ENCODE measurements around the gene ZBTB8OS.
"Not testable (repeated sequence)": the region's sequence is repeated elsewhere in the genome, so short reads cannot be mapped to it uniquely, and the experiment has no call there.

ZBTB8OS gene

DNA sequence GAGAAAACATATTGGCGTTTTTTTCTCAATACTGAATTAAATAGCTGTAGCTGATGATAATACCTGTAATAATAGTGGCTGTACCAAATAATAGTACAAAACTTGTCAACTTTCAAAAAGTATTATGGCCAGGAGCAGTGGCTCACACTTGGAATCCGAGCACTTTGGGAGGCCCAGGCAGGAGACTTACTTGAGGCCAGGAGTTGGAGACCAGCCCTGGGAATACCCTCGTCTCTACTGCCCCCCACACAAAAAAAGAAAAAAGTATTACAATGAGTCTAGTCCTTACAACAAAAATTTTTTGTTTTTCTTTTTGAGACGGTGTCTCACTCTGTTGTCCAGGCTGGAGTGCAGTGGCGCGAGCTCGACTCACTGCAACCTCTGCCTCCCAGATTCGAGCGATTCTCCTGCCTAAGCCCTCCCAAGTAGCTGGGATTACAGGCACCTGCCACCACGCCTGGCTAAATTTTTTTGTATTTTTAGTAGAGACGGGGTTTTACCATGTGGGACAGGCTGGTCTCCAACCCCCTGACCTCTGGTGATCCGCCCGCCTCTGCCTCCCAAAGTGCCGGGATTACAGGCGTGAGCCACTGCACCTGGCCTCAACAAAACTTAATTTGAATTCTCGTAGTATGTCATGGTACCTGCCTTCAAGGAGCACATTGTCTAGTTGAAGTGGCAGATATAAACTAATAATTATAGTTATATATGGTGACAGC is 2.1 kb upstream of the ZBTB8OS start:
- DNase-seq = no peak
- intact Hi-C loops (cut with DNase I) = loop anchor here (10.0 kb wide), 1 partner anchor 258 kb away; the partner anchor contains the start of gene BSDC1

- DNase-seq = peak in 2 of 42 donors; percentile 22 to 40
- intact Hi-C loops (cut with DNase I) = loop anchor here (10.0 kb wide), 1 partner anchor 257 kb away; the partner anchor contains the start of gene BSDC1
Measured at GRCh38 chr1:32651461-32652073, 1.2 kb upstream of the ZBTB8OS start.

GRCh38 chr1:32650752-32651460 is 556 bp upstream of the ZBTB8OS start, which contains the start of gene RBBP4:
Gene RBBP4 (plus strand): TSS chr1:32651208. CDS start chr1:32651307, 99 bp downstream.
- DNase-seq = peak; percentile 90 to 99 (median 98)
- intact Hi-C loops (cut with DNase I) = loop anchor here (10.0 kb wide), 1 partner anchor 256 kb away; the partner anchor contains the start of gene BSDC1

DNA sequence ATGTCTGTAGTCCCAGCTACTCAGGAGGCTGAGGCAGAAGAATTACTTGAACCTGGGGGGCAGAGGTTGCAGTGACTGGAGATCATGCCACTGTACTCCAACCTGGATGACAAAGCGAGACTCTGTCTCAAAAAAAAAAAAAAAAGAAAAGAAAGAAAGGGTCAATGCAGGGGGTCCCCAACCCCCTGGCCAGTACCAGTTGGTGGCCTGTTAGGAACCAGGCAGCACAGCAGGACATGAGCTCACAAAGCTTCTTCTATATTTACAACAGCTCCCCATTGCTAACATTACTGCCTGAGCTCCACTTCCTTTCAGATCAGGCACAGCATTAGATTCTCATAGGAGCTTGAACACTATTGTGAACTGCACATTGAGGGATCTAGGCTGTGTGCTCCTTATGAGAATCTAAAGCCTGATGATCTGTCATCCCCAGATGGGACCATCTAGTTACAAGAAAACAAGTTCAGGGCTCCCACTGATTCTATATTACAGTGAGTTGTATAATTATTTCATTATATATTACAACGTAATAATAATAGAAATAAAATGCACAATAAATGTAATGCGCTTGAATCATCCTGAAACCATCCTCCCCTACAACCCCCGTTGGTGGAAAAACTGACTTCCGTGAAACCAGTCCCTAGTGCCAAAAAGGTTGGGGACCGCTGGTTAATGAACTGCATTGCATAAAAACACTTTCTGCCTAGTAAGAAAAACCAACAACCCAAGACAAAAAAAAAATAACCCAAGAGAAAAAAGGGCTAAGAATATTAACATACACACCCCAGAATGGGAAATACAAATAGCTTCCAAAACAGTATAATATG is 2.8 kb downstream of the ZBTB8OS start:
- intact Hi-C loops (cut with DNase I) = no loop called here
- DNase-seq = no peak

- no peak for DNase-seq
- intact Hi-C loops (cut with DNase I) = no loop called here
Measured at GRCh38 chr1:32644426-32644825, 5.9 kb downstream of the ZBTB8OS start.

GRCh38 chr1:32642292-32642827 is 8.0 kb downstream of the ZBTB8OS start:
- intact Hi-C loops (cut with DNase I); DNase-seq: not testable (repeated sequence)

- intact Hi-C loops (cut with DNase I) = no loop called here
- no peak for DNase-seq
Measured at GRCh38 chr1:32639489-32640075, 10.8 kb downstream of the ZBTB8OS start.

- peak in 23 of 42 donors; percentile 9 to 62 (median 31) for DNase-seq
- intact Hi-C loops (cut with DNase I) = no loop called here
Measured at GRCh38 chr1:32636914-32637645, 13.3 kb downstream of the ZBTB8OS start.

DNA sequence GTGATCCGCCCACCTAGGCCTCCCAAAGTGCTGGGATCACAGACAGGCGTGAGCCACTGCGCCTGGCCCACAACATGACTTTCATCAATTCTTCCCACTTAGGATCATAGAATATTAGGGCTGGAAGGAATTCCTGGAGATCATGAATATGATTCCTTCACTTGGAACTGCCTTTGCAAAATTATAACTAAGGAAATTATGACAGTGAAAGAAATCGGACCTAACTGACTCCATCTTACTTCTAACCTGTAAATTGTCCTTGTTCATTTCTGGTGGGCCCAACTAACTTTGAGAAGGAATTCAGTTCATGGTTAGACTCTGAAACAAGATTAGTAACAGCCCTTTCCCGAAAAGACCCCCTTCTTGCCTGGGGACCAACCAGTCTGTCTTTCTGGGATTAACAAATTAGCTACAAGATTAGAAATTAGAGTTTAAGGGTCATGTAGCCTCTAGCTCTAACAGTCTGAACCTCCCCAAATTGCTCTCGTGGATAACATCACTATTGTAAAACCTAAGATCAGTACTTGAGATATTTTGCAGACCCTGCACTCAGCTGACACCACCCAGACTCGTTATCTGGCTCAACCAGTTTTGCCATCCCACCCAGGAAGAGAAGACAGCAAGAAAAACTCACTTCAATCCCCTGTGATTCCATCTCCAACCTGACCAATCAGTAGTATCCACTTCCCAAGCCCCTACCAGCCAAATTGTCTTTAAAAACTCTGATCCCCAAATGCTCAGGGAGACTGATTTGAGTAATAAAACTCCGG is 14.7 kb downstream of the ZBTB8OS start:
- no peak for DNase-seq
- intact Hi-C loops (cut with DNase I) = no loop called here

GRCh38 chr1:32632829-32633228 is 17.5 kb downstream of the ZBTB8OS start:
- DNase-seq = no peak
- intact Hi-C loops (cut with DNase I) = no loop called here

GRCh38 chr1:32630173-32630572 is 20.2 kb downstream of the ZBTB8OS start:
- DNase-seq; intact Hi-C loops (cut with DNase I): not testable (repeated sequence)

DNA sequence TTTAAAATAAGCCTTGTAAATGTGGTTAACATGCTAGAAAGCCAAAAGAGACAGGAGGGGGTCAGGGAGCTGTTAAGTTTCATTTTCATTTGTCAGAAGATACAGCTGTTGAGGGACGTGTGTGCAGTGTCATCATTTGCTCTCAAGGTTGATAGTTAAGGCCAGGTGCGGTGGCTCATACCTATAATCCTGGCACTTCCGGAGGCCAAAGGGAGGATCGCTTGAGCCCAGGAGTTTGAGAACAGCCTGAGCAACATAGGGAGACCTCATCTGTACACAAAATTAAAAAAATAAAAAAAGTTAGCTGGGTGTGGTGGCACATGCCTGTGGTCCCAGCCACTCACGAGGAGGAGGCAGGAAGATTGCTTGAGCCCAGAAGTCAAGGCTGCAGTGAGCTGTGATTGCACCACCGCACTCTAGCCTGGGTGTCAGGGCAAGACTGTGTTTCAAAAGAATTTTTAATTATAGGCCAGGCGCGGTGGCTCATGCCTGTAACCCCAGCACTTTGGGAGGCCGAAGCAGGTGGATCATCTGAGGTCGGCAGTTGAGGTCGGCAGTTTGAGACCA is 22.7 kb downstream of the ZBTB8OS start:
- no peak for DNase-seq
- intact Hi-C loops (cut with DNase I) = no loop called here

DNA sequence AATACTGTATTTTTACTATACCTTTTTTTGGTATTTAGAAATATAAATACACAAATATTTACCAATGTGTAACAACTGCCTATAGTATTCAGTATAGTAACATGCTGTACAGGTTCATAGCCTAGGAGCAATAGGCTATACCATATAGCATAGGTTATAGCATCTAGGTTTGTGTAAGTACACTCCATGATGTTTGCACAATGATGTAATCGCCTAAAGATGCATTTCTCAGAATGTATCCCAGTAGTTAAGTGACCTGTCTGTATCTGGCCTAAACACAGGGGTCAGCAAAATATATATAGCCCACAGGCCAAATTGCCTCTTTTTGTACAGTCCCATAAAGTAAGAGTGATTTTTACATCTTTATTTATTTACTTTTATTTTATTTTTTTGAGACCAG is 24.2 kb downstream of the ZBTB8OS start:
- no peak for DNase-seq
- intact Hi-C loops (cut with DNase I) = no loop called here

GRCh38 chr1:32623775-32624174 is 26.6 kb downstream of the ZBTB8OS start:
- DNase-seq = no peak
- intact Hi-C loops (cut with DNase I) = no loop called here

DNA sequence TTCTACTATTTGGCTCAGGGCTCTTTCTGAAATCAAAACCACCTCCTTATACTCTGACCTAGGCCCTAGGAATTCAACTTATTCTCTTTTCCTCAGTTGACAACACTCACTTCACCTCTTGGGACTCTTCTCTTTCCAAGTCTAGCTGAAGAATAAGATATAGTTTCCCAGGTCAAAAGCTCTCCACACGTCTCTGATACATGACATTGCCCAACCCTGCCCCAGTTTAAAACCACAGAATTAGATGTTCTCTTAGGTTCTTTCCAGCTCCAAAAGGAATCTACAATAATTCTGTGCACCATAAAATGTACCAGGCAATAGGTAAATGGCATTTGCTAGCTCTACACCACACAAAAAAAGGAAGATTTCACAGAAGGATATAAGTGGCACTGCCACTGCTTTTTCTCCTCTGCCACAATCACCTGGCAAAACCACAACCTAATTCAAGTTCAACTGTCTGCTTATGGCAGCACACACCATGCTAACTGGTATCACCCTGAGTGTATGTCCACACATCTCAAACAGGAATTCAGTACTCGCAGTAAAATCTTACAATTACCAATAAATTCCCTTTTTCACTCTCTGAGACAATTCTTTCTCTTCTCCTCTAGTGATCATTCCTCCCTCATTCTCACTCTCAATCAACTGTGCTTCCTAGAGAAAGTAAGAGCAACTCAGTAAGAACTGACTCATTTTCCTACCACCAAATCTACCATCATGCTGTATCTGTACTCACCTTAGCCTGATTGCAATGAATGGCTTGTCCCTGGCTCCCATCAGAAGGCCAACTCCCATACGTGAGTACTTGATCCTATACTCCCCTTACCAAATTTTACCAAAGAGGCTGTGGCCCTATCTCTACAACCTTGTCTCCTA is 27.3 kb downstream of the ZBTB8OS start:
- intact Hi-C loops (cut with DNase I) = no loop called here
- DNase-seq = no peak

GRCh38 chr1:32622205-32622604 is 28.1 kb downstream of the ZBTB8OS start:
- DNase-seq = no peak
- intact Hi-C loops (cut with DNase I) = no loop called here
